Large intestine (tissue), 3 donors: ENCODE data around the gene TRAK2. TPM values are rescaled to one million over a fixed set of nuclear protein-coding genes. Genes with fewer than 3 reads are reported as not detected.

Experiments used
- DNase-seq, 2 donors: peaks; one replicate each; pipeline versions ENCODE4 v3.0.0 to v3.0.0-alpha.2; 2013
- H3K27ac ChIP-seq: one replicate; pipeline ENCODE4 v1.5.1; 2013; ENCODE audit warnings: low read length
- H3K27me3 ChIP-seq: 2 replicates; pipeline ENCODE4 v1.6.1; 2013; ENCODE audit warnings: low read length; ENCODE audit not compliant: control insufficient read depth, insufficient read depth
- H3K36me3 ChIP-seq: 2 replicates; pipeline ENCODE4 v1.6.1; 2013; ENCODE audit warnings: low read length; ENCODE audit not compliant: control insufficient read depth, insufficient read depth
- H3K4me1 ChIP-seq: one replicate; pipeline ENCODE4 v1.6.1; 2013; ENCODE audit warnings: low read length; ENCODE audit not compliant: control insufficient read depth, insufficient read depth
- H3K4me3 ChIP-seq: one replicate; pipeline ENCODE4 v1.5.1; 2013; ENCODE audit warnings: low read length
- H3K9me3 ChIP-seq: one replicate; pipeline ENCODE4 v1.6.1; 2013; ENCODE audit warnings: mild to moderate bottlenecking, low read depth, low read length, moderate library complexity; ENCODE audit not compliant: control insufficient read depth
- WGBS: methylation state at CpG from one replicate; pipeline ENCODE4 v1.1.5; 2013; ENCODE audit warnings: low lambda C conversion rate; ENCODE audit not compliant: insufficient coverage; 5-methylcytosine and 5-hydroxymethylcytosine counted together
- polyA plus RNA-seq: library from polyadenylated mRNA; unstranded; fragments of 120-200 nt; gene quantifications from one replicate; pipeline ENCODE4 v1.2.1, GENCODE V29; 2013

TRAK2 gene
- polyA plus RNA-seq, 1 donor: 24.5 TPM

- no peaks in the 10 kb centered on the region for H3K4me1 ChIP-seq
- DNase-seq: peak in 1 of 2 donors; percentile 15
- no peak overlapping the region for H3K4me3 ChIP-seq
- H3K27me3 ChIP-seq: no peaks in the 10 kb centered on the region
- peaks cover 12% of the 10 kb centered on the region for H3K9me3 ChIP-seq
- 100% methylated on average over 1 of the region's 2 CpGs for WGBS
- no peak overlapping the region for H3K27ac ChIP-seq
- peaks cover 17% of the 10 kb centered on the region for H3K36me3 ChIP-seq
These were observed 87.2 kb downstream of the TRAK2 start for GRCh38 chr2:201363857-201364560.

- Histone ChIP-seq H3K4me1 (no peaks in the 10 kb centered on the region), H3K27ac (no peak overlapping the region), H3K4me3 (no peak overlapping the region), H3K27me3 (no peaks in the 10 kb centered on the region), H3K9me3 (peaks cover 5% of the 10 kb centered on the region), H3K36me3 (peaks cover 21% of the 10 kb centered on the region)
- WGBS: no CpG with 5 or more reads among the region's 2 CpGs
- DNase-seq: no peak
These were observed 88.9 kb downstream of the TRAK2 start for GRCh38 chr2:201362396-201362795.

- Histone ChIP-seq H3K27ac (no peak overlapping the region), H3K36me3 (peaks cover 21% of the 10 kb centered on the region), H3K9me3 (peaks cover 5% of the 10 kb centered on the region), H3K4me1 (no peaks in the 10 kb centered on the region), H3K4me3 (no peak overlapping the region), H3K27me3 (no peaks in the 10 kb centered on the region)
- no peak for DNase-seq
- WGBS: 100% methylated on average over 1 of the region's 2 CpGs
These were observed 90.1 kb downstream of the TRAK2 start for GRCh38 chr2:201361078-201361733.

GRCh38 chr2:201360256-201360655, 91.0 kb downstream of the TRAK2 start:
- no peak overlapping the region for H3K27ac ChIP-seq
- no peaks in the 10 kb centered on the region for H3K4me1 ChIP-seq
- no peak overlapping the region for H3K4me3 ChIP-seq
- no peaks in the 10 kb centered on the region for H3K27me3 ChIP-seq
- peaks cover 21% of the 10 kb centered on the region for H3K36me3 ChIP-seq
- peaks cover 5% of the 10 kb centered on the region for H3K9me3 ChIP-seq
- no peak for DNase-seq
- no CpG with 5 or more reads among the region's 4 CpGs for WGBS

- WGBS: no CpG with 5 or more reads among the region's 7 CpGs
- no peak for DNase-seq
- H3K9me3 ChIP-seq: peaks cover 5% of the 10 kb centered on the region
These were observed 92.6 kb downstream of the TRAK2 start for GRCh38 chr2:201358684-201359083.

GRCh38 chr2:201357221-201357620, 94.0 kb downstream of the TRAK2 start, which contains the start of gene FLACC1:
Gene FLACC1 (minus strand): TSS chr2:201357345. CDS start chr2:201351404, 5,941 bp downstream.
- WGBS: 57% methylated on average over 1 of the region's 1 CpG
- H3K9me3 ChIP-seq: no peaks in the 10 kb centered on the region
- peaks cover 9% of the 10 kb centered on the region for H3K36me3 ChIP-seq
- no peak within 1 kb of the TSS for H3K27ac ChIP-seq
- DNase-seq: peak; percentile 38 to 79
- H3K4me3 ChIP-seq: no peak within 1 kb of the TSS
- no peaks in the 10 kb centered on the region for H3K27me3 ChIP-seq
- no peaks in the 10 kb centered on the region for H3K4me1 ChIP-seq

More at GRCh38 chr2:201358684-201359083, 92.6 kb downstream of the TRAK2 start:
- no peaks in the 10 kb centered on the region for H3K4me1 ChIP-seq
- no peaks in the 10 kb centered on the region for H3K27me3 ChIP-seq
- H3K4me3 ChIP-seq: no peak overlapping the region
- H3K36me3 ChIP-seq: peaks cover 21% of the 10 kb centered on the region
- no peak overlapping the region for H3K27ac ChIP-seq

GRCh38 chr2:201353116-201353515, 98.1 kb downstream of the TRAK2 start:
- 86% methylated on average over 1 of the region's 1 CpG for WGBS

GRCh38 chr2:201350879-201351278, 100.4 kb downstream of the TRAK2 start:
- H3K4me3 ChIP-seq: no peak overlapping the region
- H3K27ac ChIP-seq: no peak overlapping the region
- no peaks in the 10 kb centered on the region for H3K27me3 ChIP-seq
- H3K9me3 ChIP-seq: no peaks in the 10 kb centered on the region
- 100% methylated on average over 1 of the region's 4 CpGs for WGBS
- no peaks in the 10 kb centered on the region for H3K4me1 ChIP-seq
- H3K36me3 ChIP-seq: no peaks in the 10 kb centered on the region
- DNase-seq: no peak

More at GRCh38 chr2:201353116-201353515, 98.1 kb downstream of the TRAK2 start:
- Histone ChIP-seq H3K36me3 (no peaks in the 10 kb centered on the region), H3K27ac (no peak overlapping the region), H3K4me1 (no peaks in the 10 kb centered on the region), H3K27me3 (no peaks in the 10 kb centered on the region), H3K4me3 (no peak overlapping the region), H3K9me3 (no peaks in the 10 kb centered on the region)
- no peak for DNase-seq

- no peaks in the 10 kb centered on the region for H3K27me3 ChIP-seq
- no peak for DNase-seq
- H3K4me3 ChIP-seq: no peak overlapping the region
- WGBS: 100% methylated on average over 1 of the region's 4 CpGs
- H3K9me3 ChIP-seq: no peaks in the 10 kb centered on the region
- H3K27ac ChIP-seq: no peak overlapping the region
- no peaks in the 10 kb centered on the region for H3K4me1 ChIP-seq
- H3K36me3 ChIP-seq: no peaks in the 10 kb centered on the region
These were observed 101.7 kb downstream of the TRAK2 start for GRCh38 chr2:201349601-201350000.

GRCh38 chr2:201348758-201349157, 102.5 kb downstream of the TRAK2 start:
- H3K27me3 ChIP-seq: no peaks in the 10 kb centered on the region
- no peak overlapping the region for H3K4me3 ChIP-seq
- no peaks in the 10 kb centered on the region for H3K4me1 ChIP-seq
- no peak overlapping the region for H3K27ac ChIP-seq
- WGBS: no CpG with 5 or more reads among the region's 1 CpG
- H3K36me3 ChIP-seq: no peaks in the 10 kb centered on the region
- H3K9me3 ChIP-seq: no peaks in the 10 kb centered on the region
- no peak for DNase-seq
